Frontal cortex (tissue), 4 donors: ENCODE data around the gene IRX5. TPM values are rescaled to one million over a fixed set of nuclear protein-coding genes. Genes with fewer than 3 reads are reported as not detected.

ENCODE experiments used
- DNase-seq, 2 donors: peaks; one replicate each; pipeline ENCODE4 v3.0.0; 2012; ENCODE audit warnings: low spot score in 2 of 2
- FAIRE-seq: peaks from 2 replicates; lab custom pipeline; 2012; peaks lifted over from hg19 to GRCh38; lab: Jason Lieb, UNC
- total RNA-seq: library from RNA; depleted of rRNA; stranded (reverse); fragments of >200 nt; gene quantifications from one replicate; pipeline ENCODE4 v1.2.3, GENCODE V29; 2014
- donor health status: control.
- donor health status: control.
- donor health status: control.

The IRX5 gene
- total RNA-seq, 1 donor from 2014 or later, result 0.41 TPM

- FAIRE-seq (no peak), DNase-seq (no peak)
These were observed 11.8 kb downstream of the IRX5 start for GRCh38 chr16:54942353-54942943.

GRCh38 chr16:54944002-54944401 is 13.3 kb downstream of the IRX5 start:
- FAIRE-seq, result no peak

GRCh38 chr16:54945063-54945462 is 14.4 kb downstream of the IRX5 start:
- FAIRE-seq (no peak), DNase-seq (no peak)

More at GRCh38 chr16:54944002-54944401, 13.3 kb downstream of the IRX5 start:
- DNase-seq, result no peak

- DNase-seq, result no peak
- FAIRE-seq, result no peak
These were observed 16.2 kb downstream of the IRX5 start for GRCh38 chr16:54946909-54947308.

- no peak for FAIRE-seq
- no peak for DNase-seq
These were observed 17.0 kb downstream of the IRX5 start for GRCh38 chr16:54947616-54948015.

GRCh38 chr16:54952195-54952594 is 21.5 kb downstream of the IRX5 start:
- DNase-seq, result no peak
- FAIRE-seq, result no peak

- FAIRE-seq (no peak), DNase-seq (no peak)
These were observed 22.8 kb downstream of the IRX5 start for GRCh38 chr16:54953461-54953860.

- DNase-seq (no peak), FAIRE-seq (no peak)
These were observed 23.6 kb downstream of the IRX5 start for GRCh38 chr16:54954220-54954619.

- DNase-seq (no peak), FAIRE-seq (no peak)
These were observed 25.1 kb downstream of the IRX5 start for GRCh38 chr16:54955757-54956156.

GRCh38 chr16:54957403-54958166 is 26.9 kb downstream of the IRX5 start:
- no peak for FAIRE-seq

GRCh38 chr16:54962045-54962444 is 31.4 kb downstream of the IRX5 start:
- DNase-seq (no peak), FAIRE-seq (no peak)

More at GRCh38 chr16:54957403-54958166, 26.9 kb downstream of the IRX5 start:
- no peak for DNase-seq

- DNase-seq (no peak), FAIRE-seq (no peak)
These were observed 33.6 kb downstream of the IRX5 start for GRCh38 chr16:54964239-54964638.

- FAIRE-seq (no peak), DNase-seq (no peak)
These were observed 34.8 kb downstream of the IRX5 start for GRCh38 chr16:54965464-54965863.

GRCh38 chr16:54968011-54968410 is 37.3 kb downstream of the IRX5 start:
- FAIRE-seq, result no peak
- no peak for DNase-seq

- DNase-seq (no peak), FAIRE-seq (no peak)
These were observed 38.1 kb downstream of the IRX5 start for GRCh38 chr16:54968784-54969183.

- FAIRE-seq (no peak), DNase-seq (no peak)
These were observed 39.4 kb downstream of the IRX5 start for GRCh38 chr16:54970016-54970415.

- no peak for FAIRE-seq
These were observed 43.7 kb downstream of the IRX5 start for GRCh38 chr16:54974367-54974766.

GRCh38 chr16:54976651-54977200 is 46.1 kb downstream of the IRX5 start:
- no peak for FAIRE-seq
- no peak for DNase-seq

More at GRCh38 chr16:54974367-54974766, 43.7 kb downstream of the IRX5 start:
- DNase-seq, result no peak

GRCh38 chr16:54977211-54977610 is 46.5 kb downstream of the IRX5 start:
- FAIRE-seq (no peak), DNase-seq (no peak)

GRCh38 chr16:54980821-54981220 is 50.2 kb downstream of the IRX5 start:
- DNase-seq, result no peak
- FAIRE-seq, result no peak
